H1 (cell line): ENCODE measurements around the gene COL4A1. TPM values are rescaled to one million over a fixed set of nuclear protein-coding genes. Genes with fewer than 3 reads are reported as not detected.

Experiments used
- CREB1 ChIP-seq: IDR thresholded peaks from 2 replicates; pipeline ENCODE4 v1.6.1; 2012; ENCODE audit warnings: inconsistent platforms
- NANOG ChIP-seq: IDR thresholded peaks from 2 replicates; pipeline ENCODE4 v1.6.1; 2011; ENCODE audit warnings: low read length, low read depth, mild to moderate bottlenecking, inconsistent platforms; ENCODE audit not compliant: insufficient read depth, poor library complexity, severe bottlenecking
- PHF8 ChIP-seq: fragments of 200-600 bp; sonication (generic); conservative IDR thresholded peaks from 2 replicates; pipeline ENCODE4 v1.7.1; 2012; ENCODE audit warnings: low read depth, mild to moderate bottlenecking, inconsistent platforms, low read length, moderate library complexity
- POLR2A ChIP-seq, 2 experiments: IDR thresholded peaks; 1 replicate in 1 of 2; 2 replicates in 1 of 2; pipeline ENCODE4 v1.6.1; 2011; ENCODE audit warnings: low read depth in 2 of 2, low read length in 2 of 2, mild to moderate bottlenecking in 2 of 2; ENCODE audit errors: control extremely low read depth in 1 of 2
- POLR2AphosphoS5 ChIP-seq: IDR thresholded peaks from 2 replicates; pipeline ENCODE4 v1.6.1; 2011; ENCODE audit warnings: low read depth, low read length
- polyA plus RNA-seq, 7 experiments: library from polyadenylated mRNA; depleted of rRNA in 3 of 7; stranded (reverse) in 5 of 7; unstranded in 2 of 7; fragments of >200 nt in 5 of 7; fragments of 200-250 nt in 2 of 7; gene quantifications; 1 replicate in 5 of 7; 2 replicates in 1 of 7; 4 replicates in 1 of 7; pipeline versions ENCODE4 v1.2.1 to v1.2.3, GENCODE V29; 2011 to 2013; ENCODE audit warnings: missing spikeins in 2 of 7, mixed read lengths in 2 of 7
- total RNA-seq: library from RNA; stranded (reverse); fragmentation: NEBNext Ultra II Directional; extraction: Animal tissue kit (Norgen Biotek cat#: 25700); gene quantifications from 2 replicates; pipeline ENCODE4 v1.2.1, GENCODE V29; 2021

COL4A1 gene
- total and polyA plus RNA-seq, 2 of the 8 experiments (the other 6 are each of a cell fraction or from before 2014, with no cell fraction given), result 30.7 to 82.0 TPM

- no peak for TF ChIP-seq POLR2AphosphoS5
- TF ChIP-seq CREB1, result no peak
- TF ChIP-seq POLR2A (IDR thresholded peaks at IDR 0.05; ENCODE audit: control extremely low read depth in 1 of 2, low read depth in 2 of 2, low read length in 2 of 2), result no peak
- TF ChIP-seq NANOG, result no peak
- no peak for TF ChIP-seq PHF8
Measured at GRCh38 chr13:110346661-110347067, 39.7 kb upstream of the COL4A1 start (continued).
